ENCODE measurements around the gene PSMB7.

The PSMB7 gene

GRCh38 chr9:124322618-124323432 is 92.4 kb downstream of the PSMB7 start:
- no peak for DNase-seq

- no peak for DNase-seq
Observed at GRCh38 chr9:124321935-124322334, 93.3 kb downstream of the PSMB7 start.

DNA sequence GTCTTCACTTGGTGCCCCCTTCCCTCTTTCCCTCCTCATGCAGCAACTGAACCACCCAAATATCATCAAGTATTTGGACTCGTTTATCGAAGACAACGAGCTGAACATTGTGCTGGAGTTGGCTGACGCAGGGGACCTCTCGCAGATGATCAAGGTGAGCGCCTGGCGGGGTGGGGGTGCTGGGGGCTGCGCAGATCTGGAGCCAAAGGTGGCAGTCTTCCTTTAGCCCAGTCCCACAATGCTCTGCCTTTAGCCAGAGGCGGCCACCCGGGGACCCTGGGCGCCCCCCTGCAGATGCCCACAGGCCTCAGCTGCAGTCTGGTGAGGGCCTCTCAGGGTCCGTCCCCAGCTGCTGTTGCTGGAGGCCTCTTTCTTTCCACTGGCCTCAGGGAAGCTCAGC is 93.8 kb downstream of the PSMB7 start:
- DNase-seq, result no peak

GRCh38 chr9:124320062-124320973 is 94.9 kb downstream of the PSMB7 start:
- peak; percentile 81 for DNase-seq

DNA sequence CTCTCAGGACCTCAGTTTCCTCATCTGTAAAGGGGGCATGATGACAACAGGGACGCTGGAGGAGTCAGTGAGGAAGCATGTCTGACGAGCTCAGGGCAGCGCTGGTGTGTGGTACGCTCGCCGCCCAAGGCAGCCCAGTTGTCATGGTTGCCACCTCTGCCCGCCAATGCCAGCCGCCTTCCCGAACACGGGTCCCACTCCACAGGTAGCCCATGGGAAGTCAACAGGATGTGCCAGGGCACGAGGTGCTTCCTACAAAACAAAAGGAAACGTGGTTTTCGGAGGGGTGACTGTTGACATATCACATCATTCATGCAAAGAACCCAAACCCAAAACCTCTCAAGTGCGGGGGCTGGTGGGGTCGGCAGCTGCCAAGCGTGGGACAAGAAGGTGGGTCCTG is 99.4 kb downstream of the PSMB7 start:
- DNase-seq, result no peak

DNA sequence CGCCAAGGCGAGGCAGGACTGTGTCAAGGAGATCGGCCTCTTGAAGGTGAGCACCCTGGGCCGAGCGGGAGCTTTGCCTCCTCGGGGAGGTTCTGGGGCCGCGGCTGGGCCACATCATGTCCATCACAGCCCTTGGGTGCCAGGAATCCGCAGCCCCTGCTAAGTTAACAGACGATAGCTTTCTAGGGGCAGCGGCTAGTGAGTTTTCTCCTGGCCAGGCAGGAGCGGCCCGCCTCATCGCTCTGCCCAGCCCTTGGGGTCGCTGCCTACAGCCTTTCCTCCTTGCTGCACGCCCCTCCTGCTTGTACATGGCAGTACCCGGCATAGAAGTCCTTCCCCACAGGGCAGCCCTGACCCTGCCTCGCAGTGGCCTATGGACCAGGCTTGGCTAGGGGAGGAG is 101.3 kb downstream of the PSMB7 start:
- no peak for DNase-seq

DNA sequence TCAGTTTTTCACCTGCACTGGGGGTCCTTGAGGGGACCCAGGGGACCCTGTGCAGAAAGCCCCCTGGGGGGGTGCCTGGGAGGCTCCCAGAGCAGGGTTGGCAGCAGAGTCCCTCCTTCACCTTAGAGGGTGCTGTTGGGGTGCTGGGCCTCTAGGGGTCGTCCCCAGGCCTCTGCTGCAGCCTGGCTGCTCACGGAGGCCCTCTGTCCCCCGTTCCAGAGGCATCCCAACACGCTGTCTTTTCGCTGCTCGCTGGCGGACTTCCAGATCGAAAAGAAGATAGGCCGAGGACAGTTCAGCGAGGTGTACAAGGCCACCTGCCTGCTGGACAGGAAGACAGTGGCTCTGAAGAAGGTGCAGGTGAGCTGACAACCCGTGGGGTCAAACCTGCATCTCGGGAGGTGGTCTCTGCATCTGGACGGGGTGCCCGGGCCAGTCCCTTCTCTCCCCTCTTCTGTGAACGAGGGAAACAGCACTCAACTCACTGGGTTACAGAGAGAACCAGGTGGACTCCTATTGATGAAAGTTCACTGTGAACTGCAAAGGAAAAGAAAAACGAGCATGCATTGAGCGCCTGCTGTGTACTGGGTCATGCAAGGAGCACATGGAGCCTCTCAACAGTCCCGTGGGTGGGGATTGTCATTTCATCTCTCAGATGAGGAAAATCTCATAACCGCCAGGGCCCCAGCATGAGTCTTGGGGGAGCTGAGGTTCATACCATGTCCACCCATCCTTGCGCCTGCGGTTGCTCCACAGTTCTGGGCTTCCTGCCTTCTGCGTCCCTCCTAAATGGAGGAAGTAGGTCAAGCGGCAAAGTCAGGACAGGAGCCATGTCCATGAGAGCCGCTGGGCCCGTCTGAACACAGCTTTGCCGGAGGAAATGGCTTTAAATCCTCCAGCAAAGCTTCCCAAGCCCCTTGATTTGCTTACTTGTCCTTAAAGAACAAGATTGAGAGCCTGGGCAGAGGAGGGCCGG is 102.7 kb downstream of the PSMB7 start:
- no peak for DNase-seq

GRCh38 chr9:124311283-124311682 is 104.0 kb downstream of the PSMB7 start:
- peak; percentile 14 for DNase-seq

DNA sequence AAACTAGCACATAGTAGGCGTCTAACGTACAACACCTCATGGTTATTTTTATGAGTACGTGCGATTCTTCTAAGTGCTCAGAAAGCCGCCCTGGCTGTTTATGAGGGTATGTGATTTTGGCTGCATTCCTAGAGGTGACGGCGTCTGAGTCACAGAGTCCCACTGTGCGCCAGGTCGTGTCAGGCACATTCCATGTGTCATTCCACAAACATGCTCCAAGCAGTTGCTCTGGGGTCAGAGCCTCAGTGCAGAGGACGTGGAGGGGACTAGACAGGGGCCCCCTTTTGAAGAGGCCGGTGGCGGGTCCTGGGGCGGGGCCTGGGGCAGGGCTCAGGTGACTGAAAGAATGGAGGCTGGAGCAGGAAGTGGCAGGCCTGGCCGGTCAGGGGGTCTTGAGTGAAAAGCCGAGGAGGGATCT is 105.6 kb downstream of the PSMB7 start:
- DNase-seq, result no peak

- no peak for DNase-seq
Observed at GRCh38 chr9:124308606-124309491, 106.4 kb downstream of the PSMB7 start.

- DNase-seq, result no peak
Observed at GRCh38 chr9:124307379-124308030, 107.7 kb downstream of the PSMB7 start.

DNA sequence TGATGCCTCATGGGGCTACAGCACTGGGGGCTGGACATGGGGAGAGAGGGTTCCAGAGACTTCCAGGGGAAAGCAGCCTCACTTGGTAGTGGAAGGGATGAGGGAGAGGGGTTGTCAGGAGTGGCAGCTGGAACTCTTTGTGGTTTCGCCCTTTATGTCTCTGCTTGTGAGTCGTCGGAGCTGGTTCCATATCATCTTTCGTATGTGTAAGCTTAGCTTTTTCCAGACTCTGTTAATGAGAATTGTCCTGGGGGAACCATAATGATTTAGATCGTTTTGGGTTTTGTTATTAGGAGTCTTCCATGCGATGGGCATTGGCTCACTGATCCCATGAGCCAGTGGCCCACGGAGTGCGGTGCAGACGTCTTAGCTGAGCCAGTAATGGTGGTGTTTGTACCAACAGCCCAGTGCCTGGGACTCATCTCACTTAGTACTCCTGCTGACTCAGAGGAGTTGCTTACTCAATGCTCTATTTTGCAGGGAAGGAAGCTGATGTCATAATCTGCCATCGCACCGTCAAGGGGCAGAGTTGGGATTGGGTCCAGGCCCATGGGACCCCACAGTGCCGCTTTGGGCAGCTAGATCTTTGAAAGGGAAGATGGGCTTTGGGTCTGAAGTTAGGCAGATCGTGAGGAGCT is 109.0 kb downstream of the PSMB7 start:
- DNase-seq, result no peak

DNA sequence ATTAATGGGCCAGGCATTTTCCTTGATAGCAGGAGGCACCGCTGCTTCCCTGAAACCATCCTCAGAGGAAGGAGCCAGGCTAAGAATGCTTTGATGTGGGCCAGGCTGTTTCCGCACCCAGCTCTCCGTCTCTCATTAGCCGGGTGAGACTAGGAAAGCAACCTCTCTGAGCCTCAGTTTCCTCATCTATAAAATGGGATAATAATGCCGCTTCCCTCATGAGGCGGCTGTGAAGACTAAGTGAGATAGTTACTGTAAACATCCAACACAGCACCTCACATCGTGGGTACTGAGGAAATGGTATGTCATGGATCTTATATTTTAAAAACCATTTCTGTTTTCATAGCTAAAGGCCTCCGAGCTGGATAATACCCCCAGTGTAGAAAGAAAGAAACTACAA is 111.0 kb downstream of the PSMB7 start:
- no peak for DNase-seq

GRCh38 chr9:124303762-124304161 is 111.5 kb downstream of the PSMB7 start:
- peak; percentile 85 for DNase-seq
